Thyroid gland (tissue), 4 donors: Measurements from ENCODE around the gene PDHA2. TPM values are rescaled to one million over a fixed set of nuclear protein-coding genes. Genes with fewer than 3 reads are reported as not detected.

Source experiments
- DNase-seq, 2 donors: peaks; one replicate each; pipeline ENCODE4 v3.0.0-alpha.2; 2019
- H3K27ac ChIP-seq, 3 donors: fragments of 200-600 bp; sonication (generic); 1 replicate in 2 of 3; 2 replicates in 1 of 3; pipeline ENCODE4 v1.5.1; 2016 to 2019; ENCODE audit warnings: mild to moderate bottlenecking in 1 of 3, moderate library complexity in 1 of 3
- H3K27me3 ChIP-seq: fragments of 200-600 bp; sonication (generic); one replicate; pipeline ENCODE4 v1.5.1; 2019
- H3K36me3 ChIP-seq, 2 donors: fragments of 200-600 bp; sonication (generic); one replicate each; pipeline ENCODE4 v1.5.1; 2016 to 2019
- H3K4me1 ChIP-seq, 2 donors: fragments of 200-600 bp; sonication (generic); one replicate each; pipeline ENCODE4 v1.5.1; 2017 to 2019
- H3K4me3 ChIP-seq, 3 donors: fragments of 200-600 bp; sonication (generic); replicated peaks in 1 of 3; 1 replicate in 2 of 3; 2 replicates in 1 of 3; pipeline ENCODE4 v1.5.1; 2016; ENCODE audit warnings: mild to moderate bottlenecking in 1 of 3
- H3K9me3 ChIP-seq: fragments of 200-600 bp; sonication (generic); one replicate; pipeline ENCODE4 v1.5.1; 2017
- POLR2A ChIP-seq, 2 donors: fragments of 450-650 bp; IDR thresholded peaks; one replicate each; pipeline ENCODE4 v1.6.1; 2017; ENCODE audit warnings: antibody characterized with exemption in 2 of 2, mild to moderate bottlenecking in 2 of 2, moderate library complexity in 1 of 2
- WGBS, 2 donors: methylation state at CpG; one replicate each; pipeline ENCODE4 v1.1.5; 2017; 5-methylcytosine and 5-hydroxymethylcytosine counted together
- intact Hi-C: fragments of 100-400 bp; cut with DNase I; formaldehyde crosslinking; loops from one replicate; pipeline ENCODE4 v1.15.1; 2023
- small RNA-seq: library from RNA; depleted of rRNA; stranded (forward); fragments of <200 nt; gene quantifications from one replicate; pipeline ENCODE3, GENCODE V24; 2016
- total RNA-seq, 4 donors: library from RNA; depleted of rRNA; stranded (reverse); fragments of >200 nt; gene quantifications; one replicate each; pipeline ENCODE4 v1.2.3, GENCODE V29; 2016
- TF ChIP-seq, protein P1 (sequence below), 6 experiments: fragments of 200-600 bp in 3 of 6; fragments of 450-650 bp in 3 of 6; sonication (generic) in 3 of 6; IDR thresholded peaks; one replicate each; pipeline ENCODE4 v1.5.1; 2016 to 2019; ENCODE audit warnings: antibody characterized with exemption in 6 of 6, mild to moderate bottlenecking in 2 of 6, inconsistent platforms in 1 of 6, moderate library complexity in 1 of 6

The PDHA2 gene
- total RNA-seq, 4 donors from 2014 or later = 0.27 TPM; not detected in 3

- Histone ChIP-seq H3K36me3 (no peaks in the 10 kb centered on the region), H3K27ac (no peak overlapping the region), H3K4me3 (no peak overlapping the region), H3K4me1 (no peaks in the 10 kb centered on the region), H3K27me3 (no peaks in the 10 kb centered on the region), H3K9me3 (no peaks in the 10 kb centered on the region)
- 94 to 96% methylated on average over 1 of the region's 1 CpG for WGBS, 2 donors
- DNase-seq = no peak
- intact Hi-C loops = no loop called here
- TF ChIP-seq, protein P1, sequence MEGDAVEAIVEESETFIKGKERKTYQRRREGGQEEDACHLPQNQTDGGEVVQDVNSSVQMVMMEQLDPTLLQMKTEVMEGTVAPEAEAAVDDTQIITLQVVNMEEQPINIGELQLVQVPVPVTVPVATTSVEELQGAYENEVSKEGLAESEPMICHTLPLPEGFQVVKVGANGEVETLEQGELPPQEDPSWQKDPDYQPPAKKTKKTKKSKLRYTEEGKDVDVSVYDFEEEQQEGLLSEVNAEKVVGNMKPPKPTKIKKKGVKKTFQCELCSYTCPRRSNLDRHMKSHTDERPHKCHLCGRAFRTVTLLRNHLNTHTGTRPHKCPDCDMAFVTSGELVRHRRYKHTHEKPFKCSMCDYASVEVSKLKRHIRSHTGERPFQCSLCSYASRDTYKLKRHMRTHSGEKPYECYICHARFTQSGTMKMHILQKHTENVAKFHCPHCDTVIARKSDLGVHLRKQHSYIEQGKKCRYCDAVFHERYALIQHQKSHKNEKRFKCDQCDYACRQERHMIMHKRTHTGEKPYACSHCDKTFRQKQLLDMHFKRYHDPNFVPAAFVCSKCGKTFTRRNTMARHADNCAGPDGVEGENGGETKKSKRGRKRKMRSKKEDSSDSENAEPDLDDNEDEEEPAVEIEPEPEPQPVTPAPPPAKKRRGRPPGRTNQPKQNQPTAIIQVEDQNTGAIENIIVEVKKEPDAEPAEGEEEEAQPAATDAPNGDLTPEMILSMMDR (IDR thresholded peaks at IDR 0.05) = no peak
- TF ChIP-seq POLR2A (IDR thresholded peaks at IDR 0.05) = no peak
Observed at GRCh38 chr4:95877636-95878035, 37.7 kb downstream of the PDHA2 start.

DNA sequence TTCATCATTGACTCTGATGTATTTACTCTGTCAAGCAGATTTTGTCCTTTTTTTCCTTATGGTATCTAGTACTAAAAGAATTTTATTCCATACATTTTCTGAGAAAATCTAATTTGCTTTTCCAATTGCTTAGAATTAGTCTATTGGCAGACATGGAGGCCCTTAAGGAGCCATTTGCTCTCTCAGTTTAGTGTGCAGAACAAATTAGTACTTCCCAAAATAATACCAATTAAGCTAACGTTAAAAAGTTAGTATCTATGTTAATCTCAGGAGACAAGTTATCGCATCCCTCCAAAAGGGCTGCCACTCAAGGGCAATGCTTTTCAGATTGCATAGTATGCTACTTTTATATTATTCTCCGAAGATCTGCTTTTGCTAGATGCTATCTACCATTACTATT, 47.7 kb downstream of the PDHA2 start:
- Histone ChIP-seq H3K4me1 (no peaks in the 10 kb centered on the region), H3K27ac (no peak overlapping the region), H3K36me3 (no peaks in the 10 kb centered on the region), H3K9me3 (no peaks in the 10 kb centered on the region), H3K4me3 (no peak overlapping the region), H3K27me3 (no peaks in the 10 kb centered on the region)
- intact Hi-C loops = no loop called here
- TF ChIP-seq, protein P1 (IDR thresholded peaks at IDR 0.05) = no peak
- no peak for TF ChIP-seq POLR2A (IDR thresholded peaks at IDR 0.05)
- no peak for DNase-seq
- 92% methylated on average over 3 of the region's 3 CpGs for WGBS, 2 donors

- 50 to 78% methylated on average over 2 of the region's 2 CpGs for WGBS, 2 donors
- H3K4me3 ChIP-seq = no peak overlapping the region
Observed at GRCh38 chr4:95889662-95890061, 49.8 kb downstream of the PDHA2 start.

More at GRCh38 chr4:95889662-95890061, 49.8 kb downstream of the PDHA2 start:
- no peak for TF ChIP-seq POLR2A (IDR thresholded peaks at IDR 0.05)
- TF ChIP-seq, protein P1 (IDR thresholded peaks at IDR 0.05) = no peak
- Histone ChIP-seq H3K27ac (no peak overlapping the region), H3K9me3 (no peaks in the 10 kb centered on the region), H3K27me3 (no peaks in the 10 kb centered on the region), H3K4me1 (no peaks in the 10 kb centered on the region), H3K36me3 (no peaks in the 10 kb centered on the region)
- no peak for DNase-seq
- intact Hi-C loops = no loop called here

Small RNA genes lying within 50 kb of the gene (small RNA-seq; reads per million reads assigned to genes)
- not detected for gene RNU6-1059P
